GM23338 (cell line): ENCODE results near the gene CASK. TPM values are rescaled to one million over a fixed set of nuclear protein-coding genes. Genes with fewer than 3 reads are reported as not detected.

Experiments used
- ATAC-seq: fragments of 200-7000 bp; cut with Tn5 transposase; 3 replicates; pipeline ENCODE4 v1.9.1; 2020
- DNase-seq: peaks from one replicate; pipeline ENCODE4 v3.0.0-alpha.2; 2015; ENCODE audit warnings: low spot score
- H2AFZ ChIP-seq: fragments of 200-600 bp; sonication (generic); 2 replicates; pipeline ENCODE4 v1.8.0; 2016; ENCODE audit warnings: antibody characterized with exemption, mild to moderate bottlenecking, moderate library complexity
- H3F3A ChIP-seq: fragments of 200-600 bp; sonication (generic); replicated peaks from 2 replicates; pipeline ENCODE4 v1.8.0; 2017; ENCODE audit warnings: antibody characterized with exemption, mixed run types, low read depth
- H3K27ac ChIP-seq: fragments of 200-600 bp; sonication (generic); 2 replicates; pipeline ENCODE4 v1.6.1; 2016; ENCODE audit warnings: low read depth
- H3K27me3 ChIP-seq: fragments of 200-600 bp; sonication (generic); 2 replicates; pipeline ENCODE4 v1.8.0; 2016; ENCODE audit warnings: mild to moderate bottlenecking, mixed run types, moderate library complexity; ENCODE audit not compliant: insufficient read depth
- H3K36me3 ChIP-seq: fragments of 200-600 bp; sonication (generic); 2 replicates; pipeline ENCODE4 v1.8.0; 2016; ENCODE audit warnings: mild to moderate bottlenecking; ENCODE audit not compliant: insufficient read depth
- H3K4me1 ChIP-seq: fragments of 200-600 bp; sonication (generic); 2 replicates; pipeline ENCODE4 v1.8.0; 2016; ENCODE audit warnings: mild to moderate bottlenecking, moderate library complexity; ENCODE audit not compliant: insufficient read depth
- H3K4me2 ChIP-seq: fragments of 200-600 bp; sonication (generic); 2 replicates; pipeline ENCODE4 v1.7.1; 2017; ENCODE audit warnings: mixed run types
- H3K4me3 ChIP-seq: fragments of 200-600 bp; sonication (generic); 2 replicates; pipeline ENCODE4 v1.6.1; 2016; ENCODE audit warnings: mixed run types
- H3K79me2 ChIP-seq: fragments of 200-600 bp; sonication (generic); replicated peaks from 2 replicates; pipeline ENCODE4 v1.8.0; 2017; ENCODE audit warnings: mild to moderate bottlenecking; ENCODE audit not compliant: insufficient read depth
- H3K9me2 ChIP-seq: fragments of 200-600 bp; sonication (generic); 2 replicates; pipeline ENCODE4 v1.8.0; 2017; ENCODE audit not compliant: insufficient read depth
- H4K20me1 ChIP-seq: fragments of 200-600 bp; sonication (generic); replicated peaks from 2 replicates; pipeline ENCODE4 v1.8.0; 2017; ENCODE audit warnings: mild to moderate bottlenecking; ENCODE audit not compliant: insufficient read depth
- H3K27ac Mint-ChIP-seq: 2 replicates; pipeline ENCODE4 v1.8.0; 2020; ENCODE audit warnings: inconsistent platforms, mild to moderate bottlenecking, moderate library complexity, mixed read lengths
- H3K27me3 Mint-ChIP-seq: 3 replicates; pipeline ENCODE4 v1.8.0; 2022; ENCODE audit warnings: low read depth, mild to moderate bottlenecking, moderate library complexity, mixed read lengths, inconsistent platforms; ENCODE audit not compliant: insufficient read depth, poor library complexity
- H3K36me3 Mint-ChIP-seq: 3 replicates; pipeline ENCODE4 v1.8.0; 2021; ENCODE audit warnings: low read depth, mild to moderate bottlenecking, inconsistent platforms, moderate library complexity, mixed read lengths
- H3K4me1 Mint-ChIP-seq: 3 replicates; pipeline ENCODE4 v1.8.0; 2020; ENCODE audit warnings: mild to moderate bottlenecking, inconsistent platforms, mixed read lengths
- H3K4me3 Mint-ChIP-seq: 3 replicates; pipeline ENCODE4 v1.8.0; 2021; ENCODE audit warnings: moderate library complexity, mild to moderate bottlenecking, inconsistent platforms, mixed read lengths
- H3K9me3 Mint-ChIP-seq: 3 replicates; pipeline ENCODE4 v1.8.0; 2020; ENCODE audit warnings: moderate library complexity, mild to moderate bottlenecking, inconsistent platforms, mixed read lengths
- NANOG ChIP-seq: IDR thresholded peaks from 2 replicates; pipeline ENCODE4 v1.6.1; 2016; ENCODE audit warnings: antibody characterized with exemption, borderline replicate concordance
- ZNF114 ChIP-seq: fragments of 250-450 bp; sonication (Bioruptor Pico); IDR thresholded peaks from 2 replicates; pipeline ENCODE4 v1.5.0; 2020; ENCODE audit warnings: mild to moderate bottlenecking, moderate library complexity
- polyA plus RNA-seq: library from polyadenylated mRNA; unstranded; fragments of >200 nt; fragmentation: Nextera tagmentation; extraction: Ambion mirVana; gene quantifications from 2 replicates; pipeline ENCODE4 v1.2.1, GENCODE V29; 2016
- total RNA-seq: library from RNA; depleted of rRNA; stranded (reverse); fragments of >200 nt; shearing (Covaris generic); gene quantifications from 2 replicates; pipeline ENCODE4 v1.2.3, GENCODE V29; 2014
- TF ChIP-seq, protein P1 (sequence below): fragments of 250-450 bp; sonication (Bioruptor Pico); IDR thresholded peaks from 2 replicates; pipeline ENCODE4 v1.5.0; 2020; ENCODE audit warnings: mild to moderate bottlenecking, moderate library complexity
- TF ChIP-seq, protein P2 (sequence below), 2 experiments: fragments of 200-600 bp in 1 of 2; sonication (generic) in 1 of 2; conservative IDR thresholded peaks; 2 replicates each; pipeline versions ENCODE4 v1.5.1 to v1.6.1; 2016 to 2017; ENCODE audit warnings: antibody characterized with exemption in 2 of 2, low read depth in 2 of 2, mild to moderate bottlenecking in 2 of 2, moderate library complexity in 1 of 2
- TF ChIP-seq, protein P3 (sequence below): IDR thresholded peaks from 2 replicates; pipeline ENCODE4 v1.6.1; 2016; ENCODE audit warnings: antibody characterized with exemption

Gene CASK
- total and polyA plus RNA-seq, 2 experiments from 2014 or later: 15.3 to 44.4 TPM

DNA sequence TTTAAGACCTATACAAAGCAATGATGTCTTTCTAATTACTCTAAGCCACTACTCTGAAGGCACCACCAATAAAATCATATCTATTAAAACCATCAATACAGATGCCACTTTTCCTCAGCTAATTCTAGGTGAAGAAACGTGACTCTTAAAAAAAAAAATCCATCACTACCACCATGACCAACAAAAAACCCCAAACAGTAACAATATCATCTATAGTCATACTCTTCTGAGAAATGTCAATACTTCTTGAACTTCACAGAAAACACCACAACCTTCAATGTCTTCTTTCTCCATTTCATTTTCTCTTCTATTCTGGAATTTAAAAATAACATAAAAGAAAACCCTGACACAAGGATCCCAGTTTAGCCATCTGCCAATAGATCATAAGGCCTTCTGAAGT lies 35.7 kb downstream of the CASK start (continued):
- TF ChIP-seq, protein P1, sequence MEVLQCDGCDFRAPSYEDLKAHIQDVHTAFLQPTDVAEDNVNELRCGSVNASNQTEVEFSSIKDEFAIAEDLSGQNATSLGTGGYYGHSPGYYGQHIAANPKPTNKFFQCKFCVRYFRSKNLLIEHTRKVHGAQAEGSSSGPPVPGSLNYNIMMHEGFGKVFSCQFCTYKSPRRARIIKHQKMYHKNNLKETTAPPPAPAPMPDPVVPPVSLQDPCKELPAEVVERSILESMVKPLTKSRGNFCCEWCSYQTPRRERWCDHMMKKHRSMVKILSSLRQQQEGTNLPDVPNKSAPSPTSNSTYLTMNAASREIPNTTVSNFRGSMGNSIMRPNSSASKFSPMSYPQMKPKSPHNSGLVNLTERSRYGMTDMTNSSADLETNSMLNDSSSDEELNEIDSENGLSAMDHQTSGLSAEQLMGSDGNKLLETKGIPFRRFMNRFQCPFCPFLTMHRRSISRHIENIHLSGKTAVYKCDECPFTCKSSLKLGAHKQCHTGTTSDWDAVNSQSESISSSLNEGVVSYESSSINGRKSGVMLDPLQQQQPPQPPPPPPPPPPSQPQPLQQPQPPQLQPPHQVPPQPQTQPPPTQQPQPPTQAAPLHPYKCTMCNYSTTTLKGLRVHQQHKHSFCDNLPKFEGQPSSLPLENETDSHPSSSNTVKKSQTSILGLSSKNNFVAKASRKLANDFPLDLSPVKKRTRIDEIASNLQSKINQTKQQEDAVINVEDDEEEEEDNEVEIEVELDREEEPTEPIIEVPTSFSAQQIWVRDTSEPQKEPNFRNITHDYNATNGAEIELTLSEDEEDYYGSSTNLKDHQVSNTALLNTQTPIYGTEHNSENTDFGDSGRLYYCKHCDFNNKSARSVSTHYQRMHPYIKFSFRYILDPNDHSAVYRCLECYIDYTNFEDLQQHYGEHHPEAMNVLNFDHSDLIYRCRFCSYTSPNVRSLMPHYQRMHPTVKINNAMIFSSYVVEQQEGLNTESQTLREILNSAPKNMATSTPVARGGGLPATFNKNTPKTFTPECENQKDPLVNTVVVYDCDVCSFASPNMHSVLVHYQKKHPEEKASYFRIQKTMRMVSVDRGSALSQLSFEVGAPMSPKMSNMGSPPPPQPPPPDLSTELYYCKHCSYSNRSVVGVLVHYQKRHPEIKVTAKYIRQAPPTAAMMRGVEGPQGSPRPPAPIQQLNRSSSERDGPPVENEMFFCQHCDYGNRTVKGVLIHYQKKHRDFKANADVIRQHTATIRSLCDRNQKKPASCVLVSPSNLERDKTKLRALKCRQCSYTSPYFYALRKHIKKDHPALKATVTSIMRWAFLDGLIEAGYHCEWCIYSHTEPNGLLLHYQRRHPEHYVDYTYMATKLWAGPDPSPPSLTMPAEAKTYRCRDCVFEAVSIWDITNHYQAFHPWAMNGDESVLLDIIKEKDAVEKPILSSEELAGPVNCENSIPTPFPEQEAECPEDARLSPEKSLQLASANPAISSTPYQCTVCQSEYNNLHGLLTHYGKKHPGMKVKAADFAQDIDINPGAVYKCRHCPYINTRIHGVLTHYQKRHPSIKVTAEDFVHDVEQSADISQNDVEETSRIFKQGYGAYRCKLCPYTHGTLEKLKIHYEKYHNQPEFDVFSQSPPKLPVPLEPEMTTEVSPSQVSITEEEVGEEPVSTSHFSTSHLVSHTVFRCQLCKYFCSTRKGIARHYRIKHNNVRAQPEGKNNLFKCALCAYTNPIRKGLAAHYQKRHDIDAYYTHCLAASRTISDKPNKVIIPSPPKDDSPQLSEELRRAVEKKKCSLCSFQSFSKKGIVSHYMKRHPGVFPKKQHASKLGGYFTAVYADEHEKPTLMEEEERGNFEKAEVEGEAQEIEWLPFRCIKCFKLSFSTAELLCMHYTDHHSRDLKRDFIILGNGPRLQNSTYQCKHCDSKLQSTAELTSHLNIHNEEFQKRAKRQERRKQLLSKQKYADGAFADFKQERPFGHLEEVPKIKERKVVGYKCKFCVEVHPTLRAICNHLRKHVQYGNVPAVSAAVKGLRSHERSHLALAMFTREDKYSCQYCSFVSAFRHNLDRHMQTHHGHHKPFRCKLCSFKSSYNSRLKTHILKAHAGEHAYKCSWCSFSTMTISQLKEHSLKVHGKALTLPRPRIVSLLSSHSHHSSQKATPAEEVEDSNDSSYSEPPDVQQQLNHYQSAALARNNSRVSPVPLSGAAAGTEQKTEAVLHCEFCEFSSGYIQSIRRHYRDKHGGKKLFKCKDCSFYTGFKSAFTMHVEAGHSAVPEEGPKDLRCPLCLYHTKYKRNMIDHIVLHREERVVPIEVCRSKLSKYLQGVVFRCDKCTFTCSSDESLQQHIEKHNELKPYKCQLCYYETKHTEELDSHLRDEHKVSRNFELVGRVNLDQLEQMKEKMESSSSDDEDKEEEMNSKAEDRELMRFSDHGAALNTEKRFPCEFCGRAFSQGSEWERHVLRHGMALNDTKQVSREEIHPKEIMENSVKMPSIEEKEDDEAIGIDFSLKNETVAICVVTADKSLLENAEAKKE (CRISPR knock-in tag): no peak
- TF ChIP-seq NANOG: no peak
- TF ChIP-seq, protein P2, sequence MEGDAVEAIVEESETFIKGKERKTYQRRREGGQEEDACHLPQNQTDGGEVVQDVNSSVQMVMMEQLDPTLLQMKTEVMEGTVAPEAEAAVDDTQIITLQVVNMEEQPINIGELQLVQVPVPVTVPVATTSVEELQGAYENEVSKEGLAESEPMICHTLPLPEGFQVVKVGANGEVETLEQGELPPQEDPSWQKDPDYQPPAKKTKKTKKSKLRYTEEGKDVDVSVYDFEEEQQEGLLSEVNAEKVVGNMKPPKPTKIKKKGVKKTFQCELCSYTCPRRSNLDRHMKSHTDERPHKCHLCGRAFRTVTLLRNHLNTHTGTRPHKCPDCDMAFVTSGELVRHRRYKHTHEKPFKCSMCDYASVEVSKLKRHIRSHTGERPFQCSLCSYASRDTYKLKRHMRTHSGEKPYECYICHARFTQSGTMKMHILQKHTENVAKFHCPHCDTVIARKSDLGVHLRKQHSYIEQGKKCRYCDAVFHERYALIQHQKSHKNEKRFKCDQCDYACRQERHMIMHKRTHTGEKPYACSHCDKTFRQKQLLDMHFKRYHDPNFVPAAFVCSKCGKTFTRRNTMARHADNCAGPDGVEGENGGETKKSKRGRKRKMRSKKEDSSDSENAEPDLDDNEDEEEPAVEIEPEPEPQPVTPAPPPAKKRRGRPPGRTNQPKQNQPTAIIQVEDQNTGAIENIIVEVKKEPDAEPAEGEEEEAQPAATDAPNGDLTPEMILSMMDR (conservative IDR thresholded peaks at IDR 0.05; ENCODE audit: low read depth in 2 of 2): no peak

DNA sequence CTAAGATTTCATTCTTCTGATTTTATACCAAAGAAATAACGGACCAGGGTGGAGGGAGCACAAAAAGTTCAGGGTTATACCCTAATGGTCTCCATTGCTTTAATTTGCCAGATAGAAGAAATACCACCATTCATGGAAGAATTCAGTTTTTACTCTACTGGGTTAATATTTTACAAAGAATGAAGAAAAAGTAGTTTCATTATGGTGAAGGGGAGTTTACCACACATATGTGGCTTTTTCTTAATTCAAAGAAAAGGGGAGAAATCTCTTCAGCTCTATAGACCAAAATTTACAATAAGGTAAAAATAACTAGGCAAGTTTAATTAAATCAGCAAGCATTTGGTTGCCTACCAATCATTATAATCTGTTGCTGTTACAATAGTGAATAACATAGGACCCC lies 37.6 kb downstream of the CASK start:
- H3F3A ChIP-seq: no peaks in the 10 kb centered on the region
- no peaks in the 10 kb centered on the region for H3K9me3 Mint-ChIP-seq
- no peak for ATAC-seq
- H3K4me1 ChIP-seq: 0 out of 2 replicates have a peak, but pooled peaks cover 8% of the 10 kb centered on the region
- H3K36me3 Mint-ChIP-seq: peaks cover 4% of the 10 kb centered on the region; the same call in 2 of the 3 replicates
- no peak overlapping the region for H3K4me3 ChIP-seq
- no peaks in the 10 kb centered on the region for H3K27me3 Mint-ChIP-seq
- H3K4me3 Mint-ChIP-seq: no peak overlapping the region
- no peak overlapping the region for H2AFZ ChIP-seq
- H3K4me1 Mint-ChIP-seq: peaks cover 10% of the 10 kb centered on the region; the same call in 2 of the 3 replicates
- no peak overlapping the region for H3K27ac ChIP-seq
- H3K27ac Mint-ChIP-seq: no peak overlapping the region
- no peak for DNase-seq
- no peaks in the 10 kb centered on the region for H3K27me3 ChIP-seq
- peaks cover 80% of the 10 kb centered on the region for H3K79me2 ChIP-seq
- H3K36me3 ChIP-seq: no peaks in the 10 kb centered on the region
- H4K20me1 ChIP-seq: no peaks in the 10 kb centered on the region; the same call in 1 of the 2 replicates
- no peaks in the 10 kb centered on the region for H3K9me2 ChIP-seq
- H3K4me2 ChIP-seq: no peak overlapping the region
- TF ChIP-seq ZNF114 (CRISPR knock-in tag): no peak
- TF ChIP-seq, protein P1 (CRISPR knock-in tag): no peak
- TF ChIP-seq, protein P3, sequence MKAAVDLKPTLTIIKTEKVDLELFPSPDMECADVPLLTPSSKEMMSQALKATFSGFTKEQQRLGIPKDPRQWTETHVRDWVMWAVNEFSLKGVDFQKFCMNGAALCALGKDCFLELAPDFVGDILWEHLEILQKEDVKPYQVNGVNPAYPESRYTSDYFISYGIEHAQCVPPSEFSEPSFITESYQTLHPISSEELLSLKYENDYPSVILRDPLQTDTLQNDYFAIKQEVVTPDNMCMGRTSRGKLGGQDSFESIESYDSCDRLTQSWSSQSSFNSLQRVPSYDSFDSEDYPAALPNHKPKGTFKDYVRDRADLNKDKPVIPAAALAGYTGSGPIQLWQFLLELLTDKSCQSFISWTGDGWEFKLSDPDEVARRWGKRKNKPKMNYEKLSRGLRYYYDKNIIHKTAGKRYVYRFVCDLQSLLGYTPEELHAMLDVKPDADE: no peak
